IgD-negative memory B cell (primary cell): Measurements from ENCODE around the gene GNAZ. TPM values are rescaled to one million over a fixed set of nuclear protein-coding genes. Genes with fewer than 3 reads are reported as not detected.
"Not testable (repeated sequence)": the region's sequence is repeated elsewhere in the genome, so short reads cannot be mapped to it uniquely, and the experiment has no call there.

Experiments used
- H3K27ac Mint-ChIP-seq, 3 donors: one replicate each; pipeline ENCODE4 v1.8.0; 2020 to 2022; ENCODE audit warnings: mild to moderate bottlenecking in 3 of 3, mixed read lengths in 3 of 3, moderate library complexity in 1 of 3
- H3K27me3 Mint-ChIP-seq: one replicate; pipeline ENCODE4 v1.8.0; 2021; ENCODE audit warnings: mixed read lengths
- H3K36me3 Mint-ChIP-seq: one replicate; pipeline ENCODE4 v1.8.0; 2020; ENCODE audit warnings: mild to moderate bottlenecking, mixed read lengths
- H3K4me1 Mint-ChIP-seq, 3 donors: one replicate each; pipeline ENCODE4 v1.8.0; 2020 to 2022; ENCODE audit warnings: mixed read lengths in 3 of 3, mild to moderate bottlenecking in 1 of 3
- H3K4me3 Mint-ChIP-seq, 4 donors: one replicate each; pipeline ENCODE4 v1.8.0; 2020 to 2022; ENCODE audit warnings: mild to moderate bottlenecking in 4 of 4, mixed read lengths in 4 of 4, moderate library complexity in 3 of 4
- H3K9me3 Mint-ChIP-seq, 3 donors: one replicate each; pipeline ENCODE4 v1.8.0; 2020 to 2021; ENCODE audit warnings: mixed read lengths in 3 of 3, mild to moderate bottlenecking in 1 of 3
- polyA plus RNA-seq: library from polyadenylated mRNA; unstranded; fragments of 300-500 nt; fragmentation: Illumina TruSeq; gene quantifications from one replicate; pipeline ENCODE4 v1.2.3, GENCODE V29; 2021

The GNAZ gene
- 2.0 TPM for polyA plus RNA-seq

DNA sequence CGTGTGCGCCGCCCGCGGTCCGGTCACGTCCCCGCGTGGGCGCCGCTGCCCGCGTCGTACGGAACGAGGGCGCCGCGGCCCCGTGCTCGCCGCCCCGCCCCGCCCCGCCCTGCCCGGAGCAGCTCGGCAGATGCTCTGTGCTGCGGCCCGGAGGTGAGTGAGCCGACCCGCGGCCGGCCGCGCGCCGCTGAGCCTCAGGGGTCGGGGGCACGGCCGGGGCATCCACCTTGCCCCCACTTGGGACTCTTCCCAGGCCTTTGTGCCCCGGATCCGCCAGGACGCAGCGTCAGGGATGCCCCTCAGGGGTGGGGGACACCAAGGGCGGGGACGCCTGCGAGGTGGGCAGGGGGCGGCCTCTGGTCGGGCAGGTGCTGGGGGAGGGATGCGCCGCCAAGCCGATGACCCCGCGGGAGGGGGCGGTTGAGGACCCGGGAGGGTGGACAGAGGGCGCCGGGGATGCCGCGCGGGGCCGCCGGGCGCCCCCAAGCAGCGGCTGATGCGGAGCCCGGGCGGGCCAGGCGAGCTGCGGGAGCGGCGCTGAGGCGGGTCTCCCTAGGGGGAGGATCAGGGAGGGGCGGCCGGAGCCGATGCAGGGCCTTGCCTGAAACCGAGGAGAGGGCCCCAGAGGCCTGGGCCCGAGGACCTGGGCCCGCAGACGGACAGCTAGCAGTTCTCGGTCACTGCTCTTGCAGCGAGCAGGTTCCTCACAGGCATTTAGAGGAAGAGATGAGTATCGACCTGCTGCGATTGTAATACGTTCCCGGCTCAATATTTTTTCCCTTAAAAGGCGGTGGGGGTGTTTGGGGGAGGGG is at the start of gene GNAZ:
Gene GNAZ, plus strand, starts transcription at position 102 of the 812 bp plus-strand sequence. CDS start 25,177 bp downstream, outside the sequence.
- Mint-ChIP-seq H3K4me3 (peak within 1 kb of the TSS; percentile 83 to 90 (median 88)), H3K4me1 (peaks cover 11 to 23% (median 17%) of the 10 kb centered on the region in 3 donors), H3K27me3 (peaks cover 2% of the 10 kb centered on the region), H3K9me3 (no peaks in the 10 kb centered on the region), H3K36me3 (no peaks in the 10 kb centered on the region), H3K27ac (peak within 1 kb of the TSS; percentile 75 to 98 (median 93))

DNA sequence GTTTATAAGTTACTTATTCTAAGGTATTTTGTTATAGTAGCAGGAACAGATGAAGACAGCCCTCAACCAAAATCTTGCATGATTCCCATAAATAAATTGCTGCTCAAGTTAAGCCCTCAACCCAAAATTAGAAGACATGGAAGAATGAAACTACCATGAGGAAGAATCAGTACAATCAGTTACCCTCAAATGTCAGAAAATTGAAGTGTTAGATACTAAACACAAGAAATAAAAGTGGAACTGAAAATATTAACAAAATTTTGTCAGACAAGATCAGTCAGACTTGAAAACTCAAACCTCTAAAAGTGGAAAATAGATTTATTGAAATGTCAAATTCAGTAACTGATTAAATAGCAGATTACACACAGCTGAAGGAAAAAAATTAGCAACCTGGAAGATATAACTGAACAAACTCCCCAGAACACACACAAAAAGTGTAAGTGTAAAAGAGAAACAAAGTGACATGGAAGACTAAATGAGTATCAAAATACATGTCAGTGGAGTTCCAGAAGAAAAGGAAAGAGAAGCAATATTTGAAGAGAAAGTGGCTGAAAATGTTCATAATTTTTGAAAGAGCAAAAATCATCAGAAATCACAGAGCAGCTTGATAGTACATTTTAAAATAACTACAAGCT is 49.5 kb upstream of the GNAZ start:
- H3K27ac Mint-ChIP-seq: peak overlapping the region in 1 of 3 donors; percentile 18
- no peak overlapping the region for H3K4me3 Mint-ChIP-seq
- peaks cover 0 to 5% (median 0%) of the 10 kb centered on the region in 3 donors for H3K4me1 Mint-ChIP-seq
- H3K27me3 Mint-ChIP-seq: no peaks in the 10 kb centered on the region
- peaks cover 0 to 4% (median 0%) of the 10 kb centered on the region in 3 donors for H3K9me3 Mint-ChIP-seq
- H3K36me3 Mint-ChIP-seq: no peaks in the 10 kb centered on the region

DNA sequence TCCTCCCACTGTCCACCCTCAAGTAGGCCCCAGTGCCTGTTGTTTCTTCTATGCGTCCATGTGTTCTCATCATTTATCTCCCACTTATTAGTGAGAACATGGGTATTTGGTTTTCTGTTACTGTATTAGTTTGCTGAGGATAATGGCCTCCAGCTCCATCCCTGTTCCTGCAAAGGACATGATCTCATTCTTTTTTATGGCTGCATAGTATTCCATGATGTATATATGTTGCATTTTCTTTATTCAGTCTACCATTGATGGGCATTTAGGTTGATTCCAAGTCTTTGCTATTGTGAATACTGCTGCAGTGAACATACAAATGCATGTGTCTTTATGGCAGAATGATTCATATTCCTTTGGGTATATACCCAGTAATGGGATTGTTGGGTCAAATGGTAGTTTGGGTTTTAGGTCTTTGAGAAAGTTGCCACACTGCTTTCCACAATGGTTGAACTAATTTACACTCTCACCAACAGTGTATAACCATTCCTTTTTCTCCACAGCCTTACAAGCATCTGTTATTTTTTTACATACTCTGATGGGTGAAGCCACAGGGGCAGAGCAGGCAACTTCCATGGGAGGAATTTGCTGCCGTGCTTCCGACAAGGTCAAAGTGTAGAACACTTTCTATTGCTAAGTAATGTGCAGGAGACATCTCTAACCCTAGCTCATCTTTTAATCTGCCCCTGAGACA is 48.5 kb upstream of the GNAZ start:
- not testable (repeated sequence) for H3K27me3 Mint-ChIP-seq, H3K9me3 Mint-ChIP-seq, H3K36me3 Mint-ChIP-seq, H3K27ac Mint-ChIP-seq, H3K4me1 Mint-ChIP-seq, H3K4me3 Mint-ChIP-seq

DNA sequence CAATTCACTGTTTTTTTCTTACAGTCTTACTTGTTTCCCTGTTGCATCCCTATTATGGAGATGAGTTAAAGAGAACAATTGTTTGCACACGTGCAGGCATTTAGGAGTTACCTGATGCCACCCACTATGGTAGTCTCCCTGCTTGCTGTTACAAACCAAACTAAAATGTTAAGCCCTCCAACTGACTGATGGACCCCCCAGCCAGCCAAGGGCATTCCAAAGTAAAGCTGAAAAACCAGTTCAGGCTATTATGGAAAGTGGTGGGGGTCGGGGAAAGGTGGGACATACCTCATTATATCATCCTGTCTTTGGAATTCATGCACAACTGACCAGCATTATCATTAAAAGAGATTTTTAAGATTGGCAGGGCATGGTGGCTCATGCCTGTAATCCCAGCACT is 47.0 kb upstream of the GNAZ start:
- Mint-ChIP-seq H3K9me3 (peaks cover 0 to 4% (median 0%) of the 10 kb centered on the region in 3 donors), H3K4me1 (peaks cover 0 to 5% (median 0%) of the 10 kb centered on the region in 3 donors), H3K27ac (no peak overlapping the region), H3K4me3 (no peak overlapping the region), H3K27me3 (no peaks in the 10 kb centered on the region), H3K36me3 (no peaks in the 10 kb centered on the region)

DNA sequence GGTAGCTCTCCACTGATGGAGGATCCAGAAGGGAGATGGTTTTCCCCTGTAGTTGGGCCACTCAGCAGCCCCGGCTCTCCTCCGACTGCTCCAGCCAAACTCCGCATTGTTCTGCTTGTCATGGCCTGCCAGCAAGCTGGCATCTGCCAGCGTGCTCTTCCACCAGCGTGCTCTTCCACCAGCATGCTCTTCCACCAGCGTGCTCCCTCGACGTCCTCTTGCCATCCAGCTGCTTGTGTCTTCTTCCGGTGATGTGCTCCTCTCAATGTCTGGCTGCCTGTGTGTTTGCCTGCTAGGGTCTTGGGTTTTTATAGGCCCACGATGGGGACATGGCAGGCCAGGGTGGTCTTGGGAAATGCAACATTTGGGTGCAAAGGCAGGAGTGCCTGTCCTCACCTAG is 43.5 kb upstream of the GNAZ start:
- H3K4me3 Mint-ChIP-seq: no peak overlapping the region
- peak overlapping the region in 1 of 3 donors; percentile 50 for H3K27ac Mint-ChIP-seq
- no peaks in the 10 kb centered on the region for H3K4me1 Mint-ChIP-seq
- H3K36me3 Mint-ChIP-seq: no peaks in the 10 kb centered on the region
- H3K27me3 Mint-ChIP-seq: no peaks in the 10 kb centered on the region
- H3K9me3 Mint-ChIP-seq: no peaks in the 10 kb centered on the region

DNA sequence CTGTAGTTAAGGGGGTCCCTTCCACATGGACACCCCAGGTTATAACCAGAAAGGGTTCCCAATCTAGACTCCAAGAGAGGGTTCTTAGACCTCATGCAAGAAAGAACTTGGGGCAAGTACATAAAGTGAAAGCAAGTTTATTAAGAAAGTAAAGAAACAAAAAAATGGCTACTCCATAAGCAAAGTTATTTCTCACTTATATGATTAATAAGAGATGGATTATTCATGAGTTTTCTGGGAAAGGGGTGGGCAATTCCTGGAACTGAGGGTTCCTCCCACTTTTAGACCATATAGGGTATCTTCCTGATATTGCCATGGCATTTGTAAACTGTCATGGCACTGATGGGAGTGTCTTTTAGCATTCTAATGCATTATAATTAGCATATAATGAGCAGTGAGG is 42.5 kb upstream of the GNAZ start:
- not testable (repeated sequence) for H3K27me3 Mint-ChIP-seq, H3K4me1 Mint-ChIP-seq, H3K36me3 Mint-ChIP-seq, H3K4me3 Mint-ChIP-seq, H3K27ac Mint-ChIP-seq, H3K9me3 Mint-ChIP-seq

DNA sequence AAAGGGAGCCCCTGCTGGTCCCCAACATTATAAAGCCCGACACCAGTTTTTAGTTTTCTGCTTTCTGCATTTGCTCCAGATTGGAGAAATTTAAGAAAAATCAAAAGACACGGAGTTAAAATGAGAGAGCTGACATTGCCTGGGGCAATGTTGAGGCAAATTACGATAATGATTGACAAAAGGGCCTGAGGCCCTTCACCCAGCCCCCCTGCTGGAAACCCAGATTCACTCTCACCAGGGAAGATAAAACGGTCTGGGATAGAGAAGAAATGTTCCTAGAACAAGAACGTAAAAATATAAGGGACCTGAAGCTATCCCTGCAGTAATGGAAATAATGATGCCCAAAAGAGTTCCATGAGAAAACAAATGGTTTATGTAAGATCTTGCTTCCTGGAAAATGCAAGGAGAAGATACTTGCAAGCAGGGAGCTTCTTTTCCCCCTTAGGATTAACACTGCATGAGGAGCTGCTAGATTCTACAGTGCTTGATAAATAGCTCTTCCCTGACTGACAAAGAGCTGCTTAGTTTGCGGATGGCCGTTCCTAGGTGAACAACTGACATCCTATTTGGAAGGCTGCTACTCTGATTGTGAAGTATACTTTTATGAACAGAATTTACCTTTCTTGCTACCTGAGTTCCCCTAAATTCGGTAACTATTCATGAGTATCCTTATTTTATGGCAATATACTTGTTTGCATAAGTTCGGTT is 40.6 kb upstream of the GNAZ start:
- Mint-ChIP-seq H3K27me3 (no peaks in the 10 kb centered on the region), H3K4me3 (no peak overlapping the region), H3K27ac (no peak overlapping the region), H3K4me1 (peaks cover 2% of the 10 kb centered on the region in 3 donors), H3K36me3 (no peaks in the 10 kb centered on the region), H3K9me3 (no peaks in the 10 kb centered on the region)

DNA sequence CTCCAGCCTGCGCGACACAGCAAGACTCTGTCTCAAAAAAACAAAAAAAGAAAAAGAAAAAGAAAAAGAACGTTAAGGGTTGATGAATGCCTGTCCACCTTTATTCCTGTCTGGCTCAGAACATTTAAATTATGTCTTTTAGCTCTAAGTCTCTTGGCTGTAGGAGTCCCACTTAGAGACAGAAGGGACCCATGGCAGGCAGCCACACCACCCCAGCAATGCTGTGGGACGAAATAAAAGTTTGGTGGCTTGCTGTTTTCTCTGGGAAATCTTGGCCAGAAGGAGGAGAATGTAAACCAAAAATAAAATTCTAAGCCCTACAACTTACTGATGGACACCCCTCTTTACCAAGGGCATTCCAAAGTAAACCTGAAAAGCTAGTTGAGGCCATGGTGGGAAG is 38.9 kb upstream of the GNAZ start:
- H3K27me3 Mint-ChIP-seq: peaks cover 2% of the 10 kb centered on the region
- no peak overlapping the region for H3K4me3 Mint-ChIP-seq
- H3K9me3 Mint-ChIP-seq: no peaks in the 10 kb centered on the region
- no peaks in the 10 kb centered on the region for H3K36me3 Mint-ChIP-seq
- H3K4me1 Mint-ChIP-seq: peaks cover 14 to 18% (median 16%) of the 10 kb centered on the region in 3 donors
- H3K27ac Mint-ChIP-seq: no peak overlapping the region

DNA sequence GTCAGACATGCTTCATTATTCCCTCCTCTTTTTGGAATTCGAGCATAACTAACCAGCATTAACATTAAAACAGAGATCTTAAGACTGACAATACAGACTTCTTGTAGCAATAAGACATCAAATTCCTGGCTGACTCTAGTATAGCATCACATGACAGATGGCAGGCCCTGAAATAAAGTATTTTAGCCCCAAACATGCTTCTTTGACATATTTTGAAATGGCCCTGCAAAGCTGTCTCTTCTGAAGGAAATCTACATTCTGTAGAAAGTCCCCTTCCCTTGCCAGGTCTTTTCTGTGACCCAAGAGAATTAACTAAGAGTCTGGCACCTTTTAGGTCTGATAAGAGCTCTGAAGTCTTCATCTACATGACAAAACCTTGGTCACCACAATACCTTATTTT is 38.5 kb upstream of the GNAZ start:
- H3K9me3 Mint-ChIP-seq: no peaks in the 10 kb centered on the region
- H3K4me3 Mint-ChIP-seq: no peak overlapping the region
- H3K27me3 Mint-ChIP-seq: peaks cover 2% of the 10 kb centered on the region
- no peak overlapping the region for H3K27ac Mint-ChIP-seq
- peaks cover 17 to 20% (median 19%) of the 10 kb centered on the region in 3 donors for H3K4me1 Mint-ChIP-seq
- no peaks in the 10 kb centered on the region for H3K36me3 Mint-ChIP-seq

DNA sequence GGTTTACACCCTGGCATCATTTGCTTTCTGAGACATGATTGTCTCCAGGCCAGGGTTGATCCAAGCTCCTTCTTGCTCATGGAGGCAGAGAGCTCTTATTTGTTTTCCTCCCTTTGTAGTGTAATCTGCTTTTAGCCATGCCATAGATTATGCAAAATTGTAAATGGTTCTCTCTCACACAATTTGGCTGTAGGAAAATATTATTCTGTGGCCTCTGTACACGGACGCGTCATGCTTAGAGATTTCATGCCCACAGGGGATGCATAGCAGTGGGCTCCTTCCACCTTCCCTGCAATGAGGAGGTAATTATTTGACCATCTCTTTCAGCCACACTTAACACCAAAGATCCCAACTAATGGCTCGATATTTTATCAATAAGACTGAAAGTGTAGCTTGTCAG is 37.7 kb upstream of the GNAZ start:
- no peak overlapping the region for H3K27ac Mint-ChIP-seq

DNA sequence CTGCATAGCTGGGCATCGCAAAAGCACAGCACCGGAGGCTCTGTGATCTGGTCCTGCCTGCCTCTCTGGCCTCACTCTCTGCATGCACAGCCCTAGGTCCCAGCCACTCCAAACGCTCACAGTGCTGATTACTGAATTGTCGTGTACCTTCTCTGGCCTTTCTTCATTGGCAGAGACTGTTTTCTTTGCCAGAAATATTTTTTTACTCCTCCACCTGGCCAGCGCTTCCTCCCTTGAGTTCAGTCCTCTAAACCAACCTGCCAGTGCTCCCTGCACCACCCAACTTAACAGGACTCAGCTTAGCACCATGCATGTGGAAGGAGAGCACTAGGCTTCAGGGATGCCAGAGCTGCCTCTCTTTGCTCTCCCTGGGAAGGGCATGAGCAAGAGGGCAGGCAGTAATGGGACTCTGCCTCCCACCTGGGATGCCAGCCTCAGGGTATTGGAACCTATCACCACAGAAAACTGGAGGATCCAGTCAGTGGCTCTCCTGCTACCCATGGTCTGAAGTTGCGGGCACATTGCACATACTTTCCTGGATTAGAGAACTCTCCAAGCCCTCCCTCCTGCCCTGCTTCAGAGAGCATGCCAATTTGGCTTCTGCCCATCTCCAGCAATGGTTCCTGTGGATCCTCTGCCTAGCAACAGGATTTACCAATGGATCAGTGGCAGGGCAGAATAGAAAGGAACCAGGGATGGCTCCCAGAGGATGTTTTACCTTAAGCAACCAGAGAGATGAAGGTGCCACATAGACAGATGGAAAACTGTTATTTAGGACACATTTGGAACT is 37.0 kb upstream of the GNAZ start:
- peaks cover 22 to 26% (median 24%) of the 10 kb centered on the region in 3 donors for H3K4me1 Mint-ChIP-seq
- H3K27me3 Mint-ChIP-seq: peaks cover 2% of the 10 kb centered on the region
- H3K4me3 Mint-ChIP-seq: peak overlapping the region in 1 of 4 donors; percentile 45
- H3K36me3 Mint-ChIP-seq: no peaks in the 10 kb centered on the region
- no peaks in the 10 kb centered on the region for H3K9me3 Mint-ChIP-seq
- H3K27ac Mint-ChIP-seq: no peak overlapping the region

More for the DNA sequence above, 37.7 kb upstream of the GNAZ start:
- H3K9me3 Mint-ChIP-seq: no peaks in the 10 kb centered on the region
- peaks cover 2% of the 10 kb centered on the region for H3K27me3 Mint-ChIP-seq
- H3K4me3 Mint-ChIP-seq: no peak overlapping the region
- no peaks in the 10 kb centered on the region for H3K36me3 Mint-ChIP-seq
- peaks cover 17 to 24% (median 22%) of the 10 kb centered on the region in 3 donors for H3K4me1 Mint-ChIP-seq

DNA sequence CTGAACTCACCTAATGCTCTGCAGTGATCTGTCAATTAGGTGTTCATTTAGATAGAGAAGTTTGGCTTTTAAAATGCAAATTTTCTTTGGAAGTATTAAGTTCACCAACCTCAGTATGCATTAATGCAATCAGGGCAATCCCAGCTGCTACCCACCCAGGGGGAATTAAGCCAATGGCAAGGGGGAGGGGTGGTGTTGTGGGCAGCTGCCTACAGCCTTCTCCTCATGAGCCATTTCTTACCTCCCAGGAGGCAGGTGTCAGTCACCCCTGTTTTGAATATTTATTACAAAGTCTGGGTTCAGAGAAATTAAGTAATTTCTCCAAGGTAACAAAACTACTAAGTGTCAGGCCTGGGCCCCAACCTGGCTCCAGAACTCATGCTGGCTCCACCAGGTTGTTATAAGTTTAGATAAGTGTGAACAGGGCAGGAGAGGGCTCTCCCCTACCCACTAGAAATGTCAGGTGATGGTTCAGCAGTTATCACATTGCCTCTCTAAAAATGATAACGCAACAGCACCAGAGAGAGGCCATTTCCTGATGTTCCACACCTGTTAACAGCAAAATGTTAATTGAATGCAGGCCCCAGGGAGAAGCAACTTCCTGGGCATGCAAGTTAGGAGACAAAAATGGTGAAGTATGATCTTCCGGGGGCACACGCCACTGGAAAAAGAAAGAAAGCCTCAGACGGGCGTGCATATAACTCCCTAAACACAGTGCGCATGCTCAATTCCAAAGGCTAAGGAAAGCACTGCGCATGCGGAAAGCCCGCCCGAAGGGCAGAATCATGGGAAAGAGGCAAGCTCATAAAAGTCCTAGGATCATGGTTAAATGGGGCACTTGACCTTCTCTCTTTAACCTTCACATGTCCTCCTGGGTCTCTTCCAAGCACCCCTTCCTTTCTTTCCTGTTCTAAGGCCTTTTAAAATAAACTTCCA is 35.4 kb upstream of the GNAZ start:
- peak overlapping the region in 3 of 4 donors; percentile 50 to 86 (median 75) for H3K4me3 Mint-ChIP-seq
- no peaks in the 10 kb centered on the region for H3K9me3 Mint-ChIP-seq
- H3K4me1 Mint-ChIP-seq: peaks cover 24 to 26% (median 24%) of the 10 kb centered on the region in 3 donors
- no peaks in the 10 kb centered on the region for H3K36me3 Mint-ChIP-seq
- peaks cover 2% of the 10 kb centered on the region for H3K27me3 Mint-ChIP-seq
- peak overlapping the region; percentile 39 to 95 (median 76) for H3K27ac Mint-ChIP-seq

DNA sequence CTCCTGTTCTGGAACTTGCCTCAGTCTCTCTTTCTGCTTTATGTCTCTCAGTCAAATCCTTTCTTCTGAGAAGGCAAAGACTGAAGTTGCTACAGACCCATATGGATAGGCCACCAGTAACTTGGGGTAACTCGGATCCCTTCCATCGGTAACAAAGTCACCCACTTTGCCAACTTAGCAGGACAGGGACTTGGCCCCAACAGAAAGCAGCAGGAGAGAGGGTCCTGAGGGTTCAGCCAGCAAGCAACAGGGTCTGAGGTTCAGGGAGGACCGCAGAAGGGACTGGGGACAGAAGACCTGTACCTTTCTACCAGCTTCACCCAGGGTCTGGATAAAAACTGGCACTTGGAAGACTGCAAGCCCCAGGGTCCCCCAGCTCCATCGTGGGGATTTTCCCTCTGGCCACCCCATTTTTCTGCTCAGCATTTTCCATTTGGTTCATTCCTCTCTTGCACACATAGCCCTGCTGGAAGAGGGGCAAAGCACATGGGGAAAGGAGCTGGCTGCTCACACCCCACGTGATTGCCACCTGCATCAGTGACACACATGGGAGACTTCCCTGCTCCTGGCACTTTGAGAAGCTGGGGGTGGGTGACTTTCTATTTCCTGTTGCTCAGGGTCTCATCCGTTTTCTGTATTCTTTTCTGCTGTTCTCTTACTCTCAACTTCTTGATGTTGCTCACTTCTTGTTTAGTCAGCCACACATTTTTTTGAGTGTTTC is 34.6 kb upstream of the GNAZ start:
- Mint-ChIP-seq H3K27ac (peak overlapping the region in 2 of 3 donors; percentile 76 to 95), H3K4me3 (peak overlapping the region; percentile 38 to 86 (median 64)), H3K27me3 (peaks cover 2% of the 10 kb centered on the region), H3K4me1 (peaks cover 24 to 26% (median 24%) of the 10 kb centered on the region in 3 donors), H3K9me3 (no peaks in the 10 kb centered on the region), H3K36me3 (no peaks in the 10 kb centered on the region)
